H1 (cell line): ENCODE measurements around the gene CNPY2. TPM values are rescaled to one million over a fixed set of nuclear protein-coding genes. Genes with fewer than 3 reads are reported as not detected.
"Not testable (repeated sequence)": the region's sequence is repeated elsewhere in the genome, so short reads cannot be mapped to it uniquely, and the experiment has no call there.

Experiments
- CTCF ChIA-PET: fragments of 300-600 bp; sonication (Branson Sonifier 250); formaldehyde crosslinking; loops from one replicate; lab custom pipeline; 2021; ENCODE audit not compliant: partially characterized antibody; lab: Charles Lee
- POLR2A ChIA-PET: fragments of 300-600 bp; sonication (Branson Sonifier 250); formaldehyde crosslinking; loops from one replicate; lab custom pipeline; 2021; ENCODE audit warnings: inconsistent platforms; ENCODE audit not compliant: partially characterized antibody; lab: Charles Lee
- DNase-seq, 2 experiments: peaks; one replicate each; pipeline versions ENCODE4 v3.0.0 to v3.0.0-alpha.2; 2010 to 2022; ENCODE audit warnings: low spot score in 2 of 2, low read depth in 1 of 2, mixed read lengths in 1 of 2
- FAIRE-seq: peaks from 2 replicates; lab custom pipeline; 2011; peaks lifted over from hg19 to GRCh38; lab: Jason Lieb, UNC
- H2AFZ ChIP-seq: 2 replicates; pipeline ENCODE4 v1.8.1; 2012; ENCODE audit warnings: low read length, inconsistent platforms
- H2AK5ac ChIP-seq: 2 replicates; pipeline ENCODE4 v1.6.1; 2013; ENCODE audit warnings: low read depth, low read length
- H2BK120ac ChIP-seq: replicated peaks from 2 replicates; pipeline ENCODE3; 2013; ENCODE audit warnings: low read depth, low read length, inconsistent platforms
- H2BK12ac ChIP-seq: 2 replicates; pipeline ENCODE4 v1.6.1; 2013; ENCODE audit warnings: low read depth, low read length
- H2BK15ac ChIP-seq: 2 replicates; pipeline ENCODE4 v1.6.1; 2013; ENCODE audit warnings: low read length
- H2BK20ac ChIP-seq: 2 replicates; pipeline ENCODE4 v1.6.1; 2013; ENCODE audit warnings: low read length
- H2BK5ac ChIP-seq: 2 replicates; pipeline ENCODE4 v1.6.1; 2013; ENCODE audit warnings: low read depth, low read length
- H3K14ac ChIP-seq: 2 replicates; pipeline ENCODE4 v1.6.1; 2013; ENCODE audit warnings: inconsistent platforms; ENCODE audit not compliant: insufficient read length
- H3K18ac ChIP-seq: 2 replicates; pipeline ENCODE4 v1.6.1; 2013; ENCODE audit warnings: low read length; ENCODE audit errors: extremely low read depth
- H3K23ac ChIP-seq: 2 replicates; pipeline ENCODE4 v1.6.1; 2013; ENCODE audit warnings: inconsistent platforms; ENCODE audit not compliant: insufficient read length
- H3K23me2 ChIP-seq: 2 replicates; pipeline ENCODE4 v1.6.1; 2013; ENCODE audit warnings: low read depth, low read length
- H3K27ac ChIP-seq: 2 replicates; pipeline ENCODE4 v1.6.1; 2011; ENCODE audit warnings: low read depth, low read length, inconsistent platforms
- H3K27me3 ChIP-seq, 4 experiments: replicated peaks in 1 of 4; 1 replicate in 1 of 4; 2 replicates in 3 of 4; pipeline versions ENCODE4 v1.6.1 to v1.8.1; 2011 to 2013; ENCODE audit warnings: low read length in 3 of 4, mild to moderate bottlenecking in 3 of 4, inconsistent platforms in 2 of 4, mixed read lengths in 2 of 4, moderate library complexity in 1 of 4; ENCODE audit not compliant: control insufficient read depth in 3 of 4, insufficient read depth in 3 of 4; ENCODE audit errors: extremely low read depth in 1 of 4
- H3K36me3 ChIP-seq, 4 experiments: 2 replicates each; pipeline versions ENCODE4 v1.6.1 to v1.8.1; 2011 to 2013; ENCODE audit warnings: mild to moderate bottlenecking in 4 of 4, low read length in 3 of 4, moderate library complexity in 2 of 4, control low read depth in 1 of 4, inconsistent platforms in 1 of 4; ENCODE audit not compliant: insufficient read depth in 4 of 4, control insufficient read depth in 2 of 4
- H3K4ac ChIP-seq: replicated peaks from 2 replicates; pipeline ENCODE3; 2013; ENCODE audit warnings: low read length, low read depth, mixed read lengths, inconsistent platforms; ENCODE audit not compliant: insufficient read length
- H3K4me1 ChIP-seq, 4 experiments: replicated peaks in 1 of 4; 1 replicate in 1 of 4; 2 replicates in 3 of 4; pipeline versions ENCODE4 v1.6.1 to v1.8.1; 2011 to 2013; ENCODE audit warnings: low read length in 3 of 4, inconsistent platforms in 2 of 4, mixed read lengths in 1 of 4; ENCODE audit not compliant: insufficient read depth in 4 of 4, control insufficient read depth in 3 of 4
- H3K4me2 ChIP-seq, 2 experiments: 2 replicates each; pipeline versions ENCODE4 v1.6.1 to v1.8.1; 2011 to 2013; ENCODE audit warnings: low read depth in 2 of 2, low read length in 2 of 2, control low read depth in 1 of 2, inconsistent platforms in 1 of 2, mild to moderate bottlenecking in 1 of 2; ENCODE audit not compliant: insufficient read depth in 1 of 2
- H3K4me3 ChIP-seq, 4 experiments: fragments of 200-600, 300-600 bp in 1 of 4; sonication (generic), shearing (Covaris generic), sonication (Bioruptor Twin) in 1 of 4; 2 replicates each; pipeline versions ENCODE4 v1.5.1 to v1.8.1; 2011 to 2016; ENCODE audit warnings: low read length in 4 of 4, low read depth in 3 of 4, control low read depth in 2 of 4, inconsistent platforms in 2 of 4, mild to moderate bottlenecking in 2 of 4, mixed read lengths in 1 of 4, moderate library complexity in 1 of 4; ENCODE audit not compliant: insufficient read depth in 2 of 4; ENCODE audit errors: extremely low read depth in 1 of 4
- H3K56ac ChIP-seq: replicated peaks from 2 replicates; pipeline ENCODE3; 2013; ENCODE audit warnings: low read depth, mild to moderate bottlenecking, mixed read lengths, low read length, inconsistent platforms; ENCODE audit not compliant: insufficient read length
- H3K79me1 ChIP-seq: 2 replicates; pipeline ENCODE4 v1.6.1; 2013; ENCODE audit warnings: low read depth, low read length, control low read depth
- H3K79me2 ChIP-seq, 2 experiments: 2 replicates each; pipeline versions ENCODE4 v1.6.1 to v1.8.1; 2012 to 2013; ENCODE audit warnings: low read length in 2 of 2, mild to moderate bottlenecking in 2 of 2, inconsistent platforms in 1 of 2; ENCODE audit not compliant: insufficient read depth in 2 of 2, control insufficient read depth in 1 of 2
- H3K9ac ChIP-seq, 4 experiments: replicated peaks in 1 of 4; 1 replicate in 1 of 4; 2 replicates in 3 of 4; pipeline versions ENCODE4 v1.6.1 to v1.8.1; 2011 to 2013; ENCODE audit warnings: low read depth in 3 of 4, low read length in 3 of 4, control low read depth in 2 of 4, mild to moderate bottlenecking in 2 of 4, moderate library complexity in 2 of 4, inconsistent platforms in 1 of 4; ENCODE audit errors: extremely low read depth in 1 of 4
- H3K9me3 ChIP-seq, 2 experiments: 2 replicates each; pipeline versions ENCODE4 v1.6.1 to v1.8.1; 2012 to 2013; ENCODE audit warnings: mild to moderate bottlenecking in 2 of 2, moderate library complexity in 2 of 2, control low read depth in 1 of 2, inconsistent platforms in 1 of 2, low read depth in 1 of 2, low read length in 1 of 2, mixed read lengths in 1 of 2; ENCODE audit not compliant: insufficient read depth in 2 of 2
- H4K20me1 ChIP-seq, 2 experiments: replicated peaks in 1 of 2; 2 replicates each; pipeline versions ENCODE3 to v1.8.1; 2011 to 2013; ENCODE audit warnings: inconsistent platforms in 2 of 2, low read length in 2 of 2, mild to moderate bottlenecking in 1 of 2; ENCODE audit not compliant: insufficient read depth in 2 of 2, control insufficient read depth in 1 of 2
- H4K5ac ChIP-seq: 2 replicates; pipeline ENCODE4 v1.6.1; 2013; ENCODE audit warnings: low read length, low read depth, mixed read lengths, inconsistent platforms; ENCODE audit not compliant: insufficient read length
- H4K8ac ChIP-seq: 2 replicates; pipeline ENCODE4 v1.8.0; 2013; ENCODE audit warnings: mild to moderate bottlenecking, moderate library complexity, low read length, inconsistent platforms; ENCODE audit not compliant: insufficient read depth; ENCODE audit errors: extremely low read depth
- H4K91ac ChIP-seq: replicated peaks from 2 replicates; pipeline ENCODE3; 2013; ENCODE audit warnings: low read length, mixed read lengths, inconsistent platforms; ENCODE audit not compliant: insufficient read length
- CEBPB ChIP-seq: IDR thresholded peaks from 2 replicates; pipeline ENCODE4 v1.6.1; 2012; ENCODE audit warnings: low read depth, low read length
- FOSL1 ChIP-seq: IDR thresholded peaks from 2 replicates; pipeline ENCODE4 v1.6.1; 2011; ENCODE audit warnings: mild to moderate bottlenecking, low read depth, low read length, moderate library complexity; ENCODE audit not compliant: insufficient read depth
- POU5F1 ChIP-seq: IDR thresholded peaks from 2 replicates; pipeline ENCODE4 v1.6.1; 2011; ENCODE audit warnings: low read depth, mild to moderate bottlenecking, low read length, moderate library complexity
- SP1 ChIP-seq: IDR thresholded peaks from 2 replicates; pipeline ENCODE4 v1.6.1; 2011; ENCODE audit warnings: low read depth, low read length
- TAF1 ChIP-seq: IDR thresholded peaks from 2 replicates; pipeline ENCODE4 v1.6.1; 2011; ENCODE audit warnings: mild to moderate bottlenecking, low read depth, low read length
- USF2 ChIP-seq: IDR thresholded peaks from 2 replicates; pipeline ENCODE4 v1.6.1; 2011; ENCODE audit warnings: low read length, improper control_type of control experiment
- WGBS, 2 experiments: shearing (Covaris generic) in 1 of 2; methylation state at CpG; one replicate each; pipeline versions ENCODE4 v1.1.6 to v1.1.7; 2013 to 2015; ENCODE audit warnings: low lambda C conversion rate in 2 of 2, mixed read lengths in 2 of 2, inconsistent platforms in 1 of 2, low coverage in 1 of 2, missing lambda C conversion rate in 1 of 2; ENCODE audit not compliant: insufficient replicate concordance in 2 of 2, insufficient coverage in 1 of 2, insufficient read length in 1 of 2; ENCODE audit errors: extremely low coverage in 1 of 2, missing lambda C conversion rate in 1 of 2; 5-methylcytosine and 5-hydroxymethylcytosine counted together
- polyA plus RNA-seq, 7 experiments: library from polyadenylated mRNA; depleted of rRNA in 3 of 7; stranded (reverse) in 5 of 7; unstranded in 2 of 7; fragments of >200 nt in 5 of 7; fragments of 200-250 nt in 2 of 7; gene quantifications; 1 replicate in 5 of 7; 2 replicates in 1 of 7; 4 replicates in 1 of 7; pipeline versions ENCODE4 v1.2.1 to v1.2.3, GENCODE V29; 2011 to 2013; ENCODE audit warnings: missing spikeins in 2 of 7, mixed read lengths in 2 of 7
- total RNA-seq: library from RNA; stranded (reverse); fragmentation: NEBNext Ultra II Directional; extraction: Animal tissue kit (Norgen Biotek cat#: 25700); gene quantifications from 2 replicates; pipeline ENCODE4 v1.2.1, GENCODE V29; 2021

CNPY2 gene
- total and polyA plus RNA-seq, 2 of the 8 experiments (the other 6 are each of a cell fraction or from before 2014, with no cell fraction given): 203 to 281 TPM

- TF ChIP-seq SP1 (no peak), USF2 (no peak), TAF1 (no peak), FOSL1 (no peak), POU5F1 (no peak), CEBPB (no peak)
Observed at GRCh38 chr12:56348776-56349175, 33.0 kb upstream of the CNPY2 start (continued).

GRCh38 chr12:56347255-56347654 lies 31.5 kb upstream of the CNPY2 start:
- CTCF ChIA-PET: interaction anchor here (0.6 to 3.5 kb wide), 13 partner anchors 9 to 1167 kb away, joined by 3 to 21 read pairs (median 5); partner anchors contain the start of genes CNPY2, IL23A, STAT2 and TIMELESS
- H3K4me2 ChIP-seq, H2BK5ac ChIP-seq, H3K79me1 ChIP-seq, H3K27me3 ChIP-seq, H2BK20ac ChIP-seq, H2BK15ac ChIP-seq, H4K5ac ChIP-seq, H3K56ac ChIP-seq, H2AFZ ChIP-seq, H2BK120ac ChIP-seq, H3K79me2 ChIP-seq, H3K4me3 ChIP-seq, H3K27ac ChIP-seq, FAIRE-seq, H3K23ac ChIP-seq, H3K14ac ChIP-seq, H4K91ac ChIP-seq, H3K18ac ChIP-seq, H4K8ac ChIP-seq, H4K20me1 ChIP-seq, H3K9ac ChIP-seq, H3K4me1 ChIP-seq, H3K23me2 ChIP-seq, DNase-seq, H2AK5ac ChIP-seq, H2BK12ac ChIP-seq, H3K4ac ChIP-seq, H3K9me3 ChIP-seq: not testable (repeated sequence)
- POLR2A ChIA-PET: interaction anchor here (0.7 to 5.1 kb wide), 8 partner anchors 9 to 65 kb away, joined by 3 to 26 read pairs (median 4); partner anchors contain the start of genes CNPY2, IL23A, PAN2 and STAT2
- whole genome bisulfite sequencing, 2 experiments: 92% methylated on average over 9 of the region's 9 CpGs; no CpG with 5 or more reads in 1 of the 2 experiments
- peaks cover 14 to 58% (median 42%) of the 10 kb centered on the region in 4 experiments for H3K36me3 ChIP-seq
